ENCODE data around the gene PLCD3.

DNA sequence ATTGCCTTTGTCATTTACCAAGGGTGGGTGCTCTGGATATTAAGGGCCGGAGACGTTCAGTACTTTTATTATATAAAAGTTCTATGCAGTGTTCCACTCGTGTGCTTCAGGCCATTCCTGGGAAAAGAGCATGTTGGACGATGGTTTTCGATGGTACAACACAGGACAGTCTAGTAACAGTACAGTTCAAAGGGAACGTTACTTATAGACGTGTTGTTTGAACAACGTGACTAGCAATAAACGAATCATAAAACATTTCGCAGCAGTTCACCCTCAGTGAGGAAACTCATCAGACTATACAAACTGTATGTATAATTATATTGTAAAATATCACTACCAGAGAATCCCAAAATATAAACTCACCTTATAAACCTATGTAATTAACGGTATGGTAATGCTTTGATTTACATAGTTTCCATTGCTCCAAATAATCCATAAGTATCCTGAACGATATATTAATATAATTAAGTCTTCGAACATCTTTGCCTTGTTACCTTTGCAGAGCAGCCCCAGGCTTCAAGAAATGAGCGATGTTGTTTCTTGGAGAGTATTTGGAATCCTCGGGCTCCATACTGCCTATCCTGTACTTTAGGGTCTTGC lies 70.6 kb downstream of the PLCD3 start:
- no peak for TF ChIP-seq SIX1 (CRISPR knock-in tag; IDR thresholded peaks at IDR 0.05; ENCODE audit: borderline replicate concordance)
- TF ChIP-seq TCF7 (IDR thresholded peaks at IDR 0.05; ENCODE audit: low read depth) = no peak
- TF ChIP-seq ZZZ3 (CRISPR knock-in tag; IDR thresholded peaks at IDR 0.05; ENCODE audit: borderline replicate concordance) = no peak
- TF ChIP-seq ZNF24 (IDR thresholded peaks at IDR 0.05) = no peak
- no peak for TF ChIP-seq ERF (CRISPR knock-in tag; IDR thresholded peaks at IDR 0.05)
- TF ChIP-seq AHR (CRISPR knock-in tag; IDR thresholded peaks at IDR 0.05) = no peak
- no peak for TF ChIP-seq MXI1 (IDR thresholded peaks at IDR 0.05; ENCODE audit: borderline replicate concordance, low read depth, low read length)
- no peak for TF ChIP-seq RARA (CRISPR knock-in tag; IDR thresholded peaks at IDR 0.05)
- no peak for TF ChIP-seq ZNF143 (CRISPR knock-in tag; IDR thresholded peaks at IDR 0.05)
- no peak for TF ChIP-seq ZNF556 (CRISPR knock-in tag; IDR thresholded peaks at IDR 0.05; ENCODE audit: borderline replicate concordance)
